NOMO-1 treated with dmso at 0.1 percent for 144 hours (cell line): ENCODE measurements around the gene MED27.
"Not testable (repeated sequence)": the region's sequence is repeated elsewhere in the genome, so short reads cannot be mapped to it uniquely, and the experiment has no call there.

ENCODE experiments used
- DNase-seq: peaks from one replicate; lab custom pipeline; 2025; ENCODE audit not compliant: unreplicated experiment; lab: John Stamatoyannopoulos, UW

Gene MED27

DNA sequence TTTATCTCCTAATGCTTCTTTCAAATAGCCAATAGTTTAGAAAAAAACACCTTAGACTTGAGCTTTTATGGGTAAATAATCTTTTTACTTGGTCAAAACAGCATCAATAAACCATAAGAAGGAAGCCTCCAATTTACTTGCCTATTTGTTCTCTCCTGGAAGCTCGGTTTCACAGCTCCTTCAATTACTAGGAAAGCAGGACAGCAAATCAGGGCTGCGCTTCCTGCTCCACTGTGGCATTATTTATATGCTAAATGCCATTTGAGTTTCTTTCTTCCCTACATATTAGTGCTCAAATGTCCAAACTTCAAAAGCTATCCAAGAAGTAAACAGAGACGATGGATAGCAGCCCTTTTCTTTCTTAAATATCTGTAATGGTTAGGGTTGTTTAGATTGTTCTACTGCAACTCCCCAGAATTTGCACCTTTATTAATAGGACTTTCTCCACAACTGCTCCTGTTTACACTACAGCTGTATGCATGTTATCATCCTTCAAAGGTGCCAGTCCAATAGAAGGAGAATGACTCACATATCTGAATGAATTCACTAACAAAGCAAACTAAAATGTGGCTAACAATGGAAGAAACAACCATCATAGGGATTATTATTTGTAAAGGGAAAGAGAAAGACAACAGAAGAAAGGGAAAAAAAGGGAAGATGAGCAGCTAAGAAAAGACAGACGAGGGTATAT lies 58.7 kb downstream of the MED27 start:
- no peak for DNase-seq

DNA sequence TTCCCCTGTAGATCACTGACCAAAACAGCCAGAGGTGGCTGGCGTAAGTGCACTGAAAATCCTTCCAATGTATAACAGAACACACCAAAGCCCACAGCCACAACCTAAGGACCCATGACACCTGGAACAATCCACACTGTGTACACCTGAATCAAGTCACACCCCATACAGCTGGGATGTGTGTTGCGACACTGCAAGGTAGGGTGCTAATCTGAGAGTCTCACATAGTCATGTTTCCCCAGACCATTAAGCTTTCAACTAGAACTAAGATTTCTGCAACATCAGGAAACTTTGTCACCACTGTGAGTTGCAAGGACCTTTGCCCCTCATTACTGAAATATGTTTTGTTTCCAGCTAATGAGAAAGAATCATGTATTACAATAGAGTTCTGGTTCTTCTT lies 59.4 kb downstream of the MED27 start:
- no peak for DNase-seq

DNA sequence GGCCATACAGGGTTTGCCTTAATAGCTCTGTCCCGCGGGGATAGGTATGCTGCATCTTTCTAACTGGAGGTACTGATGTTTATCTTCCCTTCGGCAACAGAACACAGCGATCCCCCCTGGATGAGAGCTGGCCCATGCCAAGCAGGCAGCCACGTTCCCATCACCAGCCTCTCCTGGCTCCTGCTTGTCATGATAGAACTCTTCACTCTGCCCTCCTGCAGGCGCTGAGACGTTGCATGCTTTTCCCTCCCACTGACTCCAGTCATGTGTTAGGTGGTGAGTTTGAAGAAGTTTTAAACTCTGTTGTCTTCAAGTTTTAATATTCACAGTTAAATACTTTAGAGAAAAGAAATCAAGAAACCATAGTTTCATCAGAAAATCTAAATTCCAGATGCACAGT lies 60.0 kb downstream of the MED27 start:
- no peak for DNase-seq

DNA sequence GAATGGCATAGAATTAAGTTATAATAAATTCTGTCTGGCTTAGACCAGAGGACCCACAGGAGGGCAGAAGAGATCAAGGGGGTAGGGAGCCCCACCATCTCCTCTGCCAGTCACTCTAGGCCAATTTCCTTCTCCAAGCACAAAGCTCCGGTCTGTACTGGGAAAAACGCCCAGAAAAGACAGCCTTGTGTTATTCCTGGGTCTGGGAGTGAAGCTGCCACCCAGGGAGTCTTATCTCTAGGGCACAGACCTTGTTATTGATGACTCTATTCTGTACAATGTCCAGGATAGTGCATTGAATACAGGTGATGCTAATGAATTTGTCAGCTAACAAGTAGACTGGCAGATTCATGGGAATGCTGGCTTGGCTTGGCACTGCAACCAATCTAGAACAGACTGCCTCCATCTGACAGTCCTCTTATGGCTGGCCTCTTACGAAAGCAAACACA lies 60.7 kb downstream of the MED27 start:
- DNase-seq = no peak

DNA sequence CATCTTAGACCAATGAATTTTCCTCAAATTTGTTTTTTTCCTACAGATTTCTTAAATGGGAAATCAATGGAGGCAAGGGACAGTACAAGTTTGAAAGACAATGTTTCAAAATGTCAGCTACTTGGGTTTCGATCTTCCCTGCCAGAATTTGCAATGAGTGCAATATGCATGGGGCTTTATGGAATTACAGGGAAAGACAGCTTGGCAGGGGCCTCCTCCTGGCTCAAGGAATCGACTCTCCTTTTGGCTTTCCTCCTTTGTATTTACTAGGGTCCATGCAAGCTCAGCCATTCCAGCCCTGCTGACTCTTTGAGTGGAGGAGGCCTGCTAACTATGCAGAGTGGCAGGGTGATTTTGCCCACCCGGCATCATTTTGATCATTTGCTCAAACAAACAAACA lies 63.2 kb downstream of the MED27 start:
- DNase-seq = no peak

DNA sequence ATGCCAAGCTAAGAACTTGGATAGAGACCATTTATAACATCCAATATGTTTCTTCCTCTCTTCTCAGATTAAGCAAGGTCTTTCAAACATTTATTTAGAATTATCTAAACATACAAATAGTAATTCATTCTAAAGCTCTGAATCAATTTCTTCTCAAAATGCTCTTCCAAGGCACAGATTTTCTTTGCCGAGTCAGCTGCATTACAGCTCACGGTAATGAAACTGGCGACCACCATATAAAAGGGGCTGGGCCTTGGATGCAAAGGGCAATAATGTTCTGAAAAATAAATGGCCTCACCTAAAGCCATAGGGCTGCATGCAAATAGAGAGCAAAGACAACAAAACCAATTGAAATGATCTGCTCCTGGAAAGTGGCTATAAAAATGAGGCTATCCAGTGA lies 63.8 kb downstream of the MED27 start:
- DNase-seq = no peak

DNA sequence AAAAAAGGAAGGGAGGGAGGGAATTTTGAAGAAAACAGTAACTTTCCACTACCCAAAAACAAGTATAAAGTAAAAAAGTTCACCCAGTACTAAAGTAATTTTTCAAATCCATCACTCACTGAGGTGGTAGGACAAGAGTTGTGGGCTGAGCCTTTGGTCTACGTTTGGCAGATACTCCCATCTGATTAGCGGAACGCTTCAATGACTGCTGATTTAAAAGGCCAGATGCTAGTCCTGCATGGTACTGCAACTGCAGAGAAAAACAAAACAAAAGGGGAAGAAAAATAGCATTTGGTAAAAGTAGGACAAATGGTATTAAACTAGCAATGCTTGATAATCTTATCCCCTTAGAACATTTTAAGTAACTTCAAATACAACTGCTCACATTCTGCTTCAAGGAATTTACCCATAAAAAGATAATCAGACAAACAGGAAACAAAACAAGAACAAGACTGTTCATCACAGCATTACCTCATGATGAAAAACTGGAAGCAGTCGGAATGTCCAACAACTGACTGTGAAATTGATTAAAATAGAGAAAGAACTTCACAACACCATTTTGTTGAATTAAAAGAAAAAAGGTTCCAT lies 65.4 kb downstream of the MED27 start:
- no peak for DNase-seq

DNA sequence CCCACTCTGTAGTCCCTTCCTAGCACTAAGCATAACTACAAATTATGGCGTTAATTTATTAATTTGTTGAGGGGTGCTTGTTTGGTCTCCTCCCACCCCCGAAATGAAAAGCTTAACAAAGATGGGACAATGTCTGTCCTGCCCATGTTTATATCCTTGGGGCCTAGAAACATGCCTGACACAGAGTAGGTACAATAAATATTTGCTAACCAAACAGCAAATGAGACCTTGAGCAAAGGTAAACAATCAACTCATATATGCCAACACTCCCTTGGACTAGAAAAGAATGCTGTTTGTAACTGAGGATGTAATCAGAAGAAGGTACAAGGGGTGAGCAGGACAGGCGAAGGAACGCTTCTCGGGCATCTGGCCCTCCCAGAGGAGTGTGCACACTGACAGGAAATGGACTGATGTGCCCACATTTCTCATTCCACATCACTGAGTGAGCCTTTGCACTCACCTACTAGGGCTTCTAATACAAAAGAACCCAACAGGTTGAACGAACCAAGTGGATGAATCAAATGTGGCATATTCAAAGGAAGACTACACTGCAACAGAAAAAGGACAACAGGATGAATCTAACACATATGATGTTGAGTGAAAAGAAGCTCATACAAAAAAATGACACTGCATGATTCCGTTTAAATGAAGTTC lies 66.8 kb downstream of the MED27 start:
- no peak for DNase-seq

DNA sequence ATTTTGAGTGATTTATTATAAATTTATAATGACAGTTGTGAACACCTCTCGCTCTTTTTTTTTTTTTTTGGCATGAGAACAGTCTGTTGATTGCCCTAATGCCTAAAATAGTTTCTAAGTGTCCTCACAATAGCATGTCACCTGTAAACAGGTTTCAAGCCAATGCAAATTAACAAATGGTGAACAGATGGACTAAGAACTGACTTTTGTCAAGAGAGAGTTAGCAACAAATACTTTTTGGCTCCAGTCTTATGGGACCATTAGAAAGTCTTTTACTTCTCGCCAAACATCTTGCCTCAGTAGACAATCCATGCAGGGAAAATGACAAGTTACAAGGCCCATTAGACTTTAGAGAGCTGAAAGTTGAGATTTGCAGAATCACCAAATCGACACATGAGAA lies 67.8 kb downstream of the MED27 start:
- no peak for DNase-seq

DNA sequence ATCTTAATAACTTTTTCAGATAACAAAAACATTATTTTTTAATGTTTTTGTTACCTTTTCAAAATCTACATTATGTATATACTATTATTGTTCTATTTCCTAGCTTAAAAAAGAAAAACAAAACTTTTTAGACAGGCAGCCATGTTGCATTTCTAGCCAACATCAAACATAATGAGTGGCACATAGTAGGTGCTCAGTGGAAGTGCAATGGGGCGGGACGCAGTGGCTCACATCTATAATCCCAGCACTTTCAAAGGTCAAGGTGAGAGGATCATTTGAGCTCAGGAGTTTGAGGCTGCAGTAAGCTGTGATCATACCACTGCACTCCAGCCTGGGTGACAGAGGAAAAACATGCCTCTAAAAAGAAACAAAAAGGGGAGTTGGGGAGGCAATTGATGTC lies 68.4 kb downstream of the MED27 start:
- DNase-seq = no peak

DNA sequence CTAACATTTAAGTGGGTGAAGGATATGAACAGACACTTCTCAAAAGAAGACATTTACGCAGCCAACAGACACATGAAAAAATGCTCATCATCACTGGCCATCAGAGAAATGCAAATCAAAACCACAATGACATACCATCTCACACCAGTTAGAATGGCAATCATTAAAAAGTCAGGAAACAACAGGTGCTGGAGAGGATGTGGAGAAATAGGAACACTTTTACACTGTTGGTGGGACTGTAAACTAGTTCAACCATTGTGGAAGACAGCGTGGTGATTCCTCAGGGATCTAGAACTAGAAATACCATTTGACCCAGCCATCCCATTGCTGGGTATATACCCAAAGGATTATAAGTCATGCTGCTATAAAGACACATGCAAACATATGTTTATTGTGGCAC lies 69.5 kb downstream of the MED27 start:
- DNase-seq = not testable (repeated sequence)

DNA sequence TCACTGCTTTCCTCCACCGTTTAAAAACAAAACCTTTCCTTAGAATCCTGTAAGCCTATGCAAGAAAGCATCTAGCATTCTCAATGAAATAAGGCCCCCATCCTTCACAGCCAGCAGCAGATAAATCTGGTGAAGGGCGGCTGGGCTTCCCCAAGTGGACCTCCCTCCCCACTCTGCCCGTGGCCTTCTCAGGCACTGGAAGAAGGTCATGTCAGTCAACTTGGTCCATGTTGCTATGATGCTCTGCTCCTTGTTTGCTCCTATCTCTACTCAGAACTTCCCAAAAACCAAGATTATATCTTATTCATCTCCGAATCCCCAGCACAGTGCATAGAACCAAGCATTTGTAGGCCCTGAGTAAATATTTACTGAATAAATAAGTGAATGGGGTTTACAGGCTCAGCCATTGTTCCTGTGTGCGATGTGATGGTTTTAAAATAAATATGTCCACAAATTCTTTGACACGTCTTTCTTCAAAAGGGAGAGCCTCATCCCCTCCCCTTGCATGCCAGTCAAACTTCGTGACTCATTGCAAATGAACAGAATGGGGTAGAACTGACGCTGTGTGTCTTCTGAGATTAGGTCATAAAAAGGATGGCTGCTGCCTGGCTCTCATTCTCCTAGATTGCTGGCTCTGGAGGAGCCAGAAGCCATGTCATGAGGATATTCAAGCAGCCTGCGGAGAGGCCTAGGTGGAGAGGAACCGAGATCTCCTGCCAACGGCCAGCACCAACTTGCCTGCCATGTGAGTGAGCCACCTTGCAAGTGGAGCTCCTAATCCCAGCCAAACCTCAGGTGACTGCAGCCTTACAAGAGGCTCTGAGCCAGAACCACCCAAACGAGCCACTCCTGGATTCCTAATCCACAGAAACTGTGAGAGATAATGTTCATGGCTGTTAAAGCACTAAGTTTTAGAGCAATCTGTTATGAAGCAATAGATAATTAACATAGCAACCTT lies 70.5 kb downstream of the MED27 start:
- DNase-seq = no peak

DNA sequence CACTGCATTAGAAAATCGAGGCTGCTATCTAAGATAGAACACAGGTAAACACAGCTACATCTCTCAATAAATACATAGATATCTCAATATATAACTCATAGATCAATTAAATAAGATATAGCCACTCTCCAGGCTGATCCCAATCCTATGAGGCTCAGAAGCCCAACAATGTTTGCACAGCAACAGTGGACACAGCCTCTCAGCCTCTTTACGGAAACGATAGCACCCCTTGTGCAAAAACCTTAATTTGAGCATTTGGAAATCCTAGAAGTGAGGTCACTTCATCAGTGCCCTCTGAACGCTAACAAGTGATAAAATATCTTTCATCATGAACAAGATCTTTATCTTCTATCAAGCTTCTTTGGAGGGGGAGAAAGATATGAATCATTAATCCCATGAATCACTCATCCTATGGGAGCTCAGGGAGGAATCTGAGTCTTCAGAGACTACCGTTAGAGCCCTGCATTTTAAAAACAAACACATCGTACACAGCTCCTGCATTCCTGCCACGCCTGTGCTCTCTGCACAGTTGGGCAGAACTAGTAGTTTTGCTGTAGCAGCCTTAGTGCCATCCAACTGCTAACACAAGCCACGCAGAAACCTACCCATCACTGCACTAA lies 71.4 kb downstream of the MED27 start:
- DNase-seq = no peak

DNA sequence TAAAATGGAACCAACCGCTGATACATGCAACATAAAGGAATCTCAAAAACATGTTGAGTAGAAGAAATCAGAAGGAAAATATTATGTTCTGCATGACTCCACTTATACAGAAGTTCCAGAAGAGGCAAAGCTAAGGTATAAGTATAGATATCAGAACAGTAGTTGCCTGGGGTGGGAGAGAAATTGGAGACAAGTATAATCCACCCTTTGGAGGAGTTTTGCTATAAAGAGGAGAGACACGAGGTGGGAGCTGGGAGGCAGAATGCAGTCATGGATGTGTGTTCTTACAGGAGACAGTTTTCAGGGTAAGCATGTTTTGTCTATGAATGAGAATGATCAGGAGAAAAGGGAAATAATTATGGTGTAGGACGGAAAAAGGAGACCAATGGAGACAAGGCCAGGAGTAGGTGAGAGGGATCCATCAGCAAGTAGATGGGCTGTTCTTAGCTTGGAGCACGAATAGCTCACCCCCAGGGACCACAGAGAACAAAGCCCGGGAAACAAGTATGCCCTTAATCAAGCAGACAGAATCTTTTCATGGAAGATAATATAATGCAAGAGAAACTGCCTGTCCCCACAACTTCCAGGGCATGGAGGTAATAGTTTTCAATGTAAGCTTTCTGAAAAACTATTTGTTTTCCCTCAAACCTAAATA lies 72.2 kb downstream of the MED27 start:
- DNase-seq = no peak

DNA sequence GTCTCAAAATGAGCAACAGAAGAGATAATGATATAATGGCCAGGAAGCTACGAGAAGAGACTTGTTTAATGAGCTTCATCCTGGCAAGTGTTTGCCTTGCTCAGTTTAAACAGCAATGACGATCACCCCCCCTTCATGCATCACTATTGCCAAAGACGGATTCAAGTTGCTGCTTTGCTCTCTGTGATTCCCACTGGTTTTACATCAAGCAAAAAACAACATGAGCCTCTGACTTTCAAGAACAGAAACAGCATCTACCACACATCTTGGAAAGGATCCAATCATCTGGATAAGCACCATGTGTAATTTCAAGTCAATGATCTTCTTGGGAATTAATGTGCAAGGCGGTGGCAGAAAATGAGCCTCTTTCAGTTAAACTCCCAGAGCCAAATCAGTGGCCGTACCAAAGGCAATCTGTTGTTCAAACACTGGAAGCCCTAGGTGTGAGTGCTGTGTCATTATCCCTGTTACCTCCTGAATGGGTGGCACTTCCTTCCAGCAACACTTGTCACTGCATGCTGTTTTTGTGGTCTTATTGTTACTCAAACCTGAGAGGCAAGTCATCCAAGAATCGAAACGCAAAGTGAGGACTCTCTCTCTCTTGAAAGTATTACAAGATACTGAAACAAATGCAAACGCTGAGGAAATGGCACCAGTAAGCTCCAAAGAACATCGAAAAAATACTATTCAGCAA lies 72.8 kb downstream of the MED27 start:
- DNase-seq = no peak

DNA sequence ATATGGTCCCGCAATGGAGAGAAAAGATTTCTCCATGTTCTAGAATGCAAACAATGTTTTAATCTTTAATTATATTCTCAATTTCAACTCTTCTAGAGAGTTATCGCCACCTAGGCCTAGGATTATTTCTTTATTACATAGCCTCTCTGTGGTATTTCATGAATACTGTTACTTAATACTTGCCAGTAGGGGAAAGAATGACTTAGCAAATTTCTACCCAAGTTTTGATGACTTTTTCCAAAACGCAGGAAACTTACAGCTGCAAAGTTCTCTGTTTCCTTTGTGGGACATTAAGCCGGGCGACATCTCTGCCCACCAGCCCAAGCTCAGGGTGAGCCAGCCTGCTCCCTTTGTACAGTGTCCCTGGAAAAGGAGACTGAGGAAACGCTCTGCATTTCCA lies 73.8 kb downstream of the MED27 start:
- DNase-seq = no peak

DNA sequence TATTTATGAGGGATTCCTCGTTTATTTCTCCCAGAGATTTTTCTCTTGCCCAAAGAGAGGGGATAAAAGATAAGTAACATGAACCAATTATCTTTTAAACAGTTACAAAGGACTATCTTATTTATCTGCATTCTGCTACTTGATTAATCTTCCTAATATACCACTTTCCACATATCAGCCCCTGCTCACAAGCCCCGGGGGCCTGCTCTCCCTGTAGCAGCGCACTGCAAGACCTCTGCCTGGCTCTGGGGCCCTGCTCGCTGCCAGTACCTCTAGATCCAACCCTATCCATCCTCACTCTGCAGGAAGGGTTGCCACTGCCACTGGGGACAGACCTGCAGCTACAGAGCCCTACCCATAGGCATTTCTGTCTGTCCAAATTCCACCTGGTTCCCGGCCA lies 75.3 kb downstream of the MED27 start:
- no peak for DNase-seq

DNA sequence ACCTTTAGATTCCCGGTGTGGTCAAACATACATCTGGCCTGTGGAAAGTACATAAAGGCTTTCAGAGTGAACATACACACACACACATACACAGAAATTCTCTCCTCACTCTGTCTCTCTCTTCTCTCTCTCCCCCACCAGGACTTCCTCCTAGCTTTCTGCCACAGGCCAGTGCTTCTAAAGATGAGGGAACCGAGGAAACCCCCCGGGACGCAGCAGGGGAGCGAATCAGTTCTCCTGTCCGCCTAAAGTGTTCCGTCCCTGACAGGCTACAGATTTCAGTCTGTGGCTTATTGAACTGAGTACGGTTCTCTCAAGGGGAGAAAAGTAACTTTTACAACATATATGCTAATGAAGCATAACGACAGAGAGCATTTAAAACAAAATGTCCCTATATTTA lies 75.8 kb downstream of the MED27 start:
- DNase-seq = no peak

DNA sequence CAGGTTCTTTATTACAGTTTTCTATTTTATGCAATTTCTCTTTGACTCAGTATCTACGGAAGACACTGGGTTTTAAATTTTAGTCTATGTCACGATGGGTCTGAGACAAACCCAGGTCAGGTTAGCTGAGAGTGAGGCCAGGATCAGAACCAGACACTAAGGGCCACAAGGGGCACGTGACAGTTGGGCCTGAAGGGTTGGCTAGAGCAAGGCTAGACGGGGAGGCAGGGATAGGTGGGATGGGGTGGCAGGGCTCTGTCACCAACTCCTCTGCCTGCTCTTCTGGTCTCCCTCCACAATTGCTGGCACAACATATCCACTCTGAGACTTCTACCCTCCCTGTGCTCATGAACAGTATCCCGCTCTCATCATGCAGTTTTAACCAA lies 76.4 kb downstream of the MED27 start:
- DNase-seq = no peak
